COLO668 (cell line): ENCODE results near the gene SRC.

Source experiments
- DNase-seq: peaks from one replicate; lab custom pipeline; 2025; ENCODE audit not compliant: unreplicated experiment; lab: John Stamatoyannopoulos, UW

The SRC gene

GRCh38 chr20:37445041-37445440, 99.1 kb downstream of the SRC start:
- DNase-seq, result no peak

- DNase-seq, result no peak
Measured at GRCh38 chr20:37446286-37447032, 100.5 kb downstream of the SRC start.

- no peak for DNase-seq
Measured at GRCh38 chr20:37447688-37448087, 101.7 kb downstream of the SRC start.

GRCh38 chr20:37449276-37449675, 103.3 kb downstream of the SRC start:
- no peak for DNase-seq

GRCh38 chr20:37450344-37450743, 104.4 kb downstream of the SRC start:
- no peak for DNase-seq

GRCh38 chr20:37451616-37452015, 105.7 kb downstream of the SRC start:
- no peak for DNase-seq

- DNase-seq, result no peak
Measured at GRCh38 chr20:37452236-37452635, 106.3 kb downstream of the SRC start.

GRCh38 chr20:37453288-37453687, 107.3 kb downstream of the SRC start:
- DNase-seq, result no peak

- DNase-seq, result no peak
Measured at GRCh38 chr20:37453836-37454235, 107.9 kb downstream of the SRC start.

- DNase-seq, result no peak
Measured at GRCh38 chr20:37454636-37455385, 108.9 kb downstream of the SRC start.
